Measurements from ENCODE around the gene UNKL. TPM values are rescaled to one million over a fixed set of nuclear protein-coding genes. Genes with fewer than 3 reads are reported as not detected.

Gene UNKL
- total and polyA plus RNA-seq, 2 experiments from 2014 or later = 6.1 to 13.0 TPM

GRCh38 chr16:1320658-1321240 lies 93.8 kb downstream of the UNKL start:
- TF ChIP-seq EZH2 (IDR thresholded peaks at IDR 0.05; ENCODE audit: insufficient read depth, poor library complexity, severe bottlenecking) (no peak), EZH2phosphoT487 (IDR thresholded peaks at IDR 0.05; ENCODE audit: insufficient read depth, low read depth) (no peak)
- in situ Hi-C loops (cut with MboI) = no loop called here
- no peaks in the 10 kb centered on the region for H4K20me1 ChIP-seq (ENCODE audit: insufficient read depth)
- no peaks in the 10 kb centered on the region for H3K4me1 ChIP-seq (ENCODE audit: insufficient read depth)
- H3K9me2 ChIP-seq (ENCODE audit: insufficient read depth) = no peaks in the 10 kb centered on the region
- no peak overlapping the region for H3K4me2 ChIP-seq (ENCODE audit: unreplicated experiment)
- no peak overlapping the region for H3K9ac ChIP-seq
- peaks cover 46% of the 10 kb centered on the region for H3K79me2 ChIP-seq (ENCODE audit: insufficient read depth)
- no peaks in the 10 kb centered on the region for H3K9me3 ChIP-seq (ENCODE audit: low read depth)
- peaks cover 23% of the 10 kb centered on the region for H3K36me3 ChIP-seq (ENCODE audit: low read depth)
- H2AFZ ChIP-seq = no peak overlapping the region
- H3F3A ChIP-seq (ENCODE audit: insufficient read depth) = no peaks in the 10 kb centered on the region
- no peak for DNase-seq
- H3K4me3 ChIP-seq = no peak overlapping the region
- WGBS, 2 experiments (ENCODE audit: low coverage in 1 of 2, low lambda C conversion rate in 2 of 2, missing lambda C conversion rate in 2 of 2) = 81 to 82% methylated on average over 18 to 21 of the region's 22 CpGs
- H3K27ac ChIP-seq = no peak overlapping the region
- no peaks in the 10 kb centered on the region for H3K27me3 ChIP-seq (replicated peaks; ENCODE audit: insufficient read depth)

- in situ Hi-C loops (cut with MboI) = no loop called here
- 90% methylated on average over 12 of the region's 12 CpGs for WGBS, 2 experiments (ENCODE audit: low coverage in 1 of 2, low lambda C conversion rate in 2 of 2, missing lambda C conversion rate in 2 of 2)
- Histone ChIP-seq H3K9ac (no peak overlapping the region), H4K20me1 (ENCODE audit: insufficient read depth) (no peaks in the 10 kb centered on the region), H3K27me3 (replicated peaks; ENCODE audit: insufficient read depth) (no peaks in the 10 kb centered on the region), H3K27ac (no peak overlapping the region), H3K36me3 (ENCODE audit: low read depth) (peaks cover 23% of the 10 kb centered on the region), H3K4me2 (ENCODE audit: unreplicated experiment) (no peak overlapping the region), H3K79me2 (ENCODE audit: insufficient read depth) (peaks cover 53% of the 10 kb centered on the region), H2AFZ (no peak overlapping the region), H3K9me3 (ENCODE audit: low read depth) (no peaks in the 10 kb centered on the region), H3K4me3 (no peak overlapping the region), H3K9me2 (ENCODE audit: insufficient read depth) (no peaks in the 10 kb centered on the region), H3K4me1 (ENCODE audit: insufficient read depth) (no peaks in the 10 kb centered on the region), H3F3A (ENCODE audit: insufficient read depth) (no peaks in the 10 kb centered on the region)
- no peak for DNase-seq
- TF ChIP-seq EZH2phosphoT487 (IDR thresholded peaks at IDR 0.05; ENCODE audit: insufficient read depth, low read depth) (no peak), EZH2 (IDR thresholded peaks at IDR 0.05; ENCODE audit: insufficient read depth, poor library complexity, severe bottlenecking) (no peak)
These were observed 94.4 kb downstream of the UNKL start for GRCh38 chr16:1320097-1320496.

GRCh38 chr16:1319041-1319440 lies 95.5 kb downstream of the UNKL start:
- Histone ChIP-seq H4K20me1 (ENCODE audit: insufficient read depth) (no peaks in the 10 kb centered on the region), H3K9me2 (ENCODE audit: insufficient read depth) (no peaks in the 10 kb centered on the region), H3K27me3 (replicated peaks; ENCODE audit: insufficient read depth) (no peaks in the 10 kb centered on the region), H3K9me3 (ENCODE audit: low read depth) (no peaks in the 10 kb centered on the region), H2AFZ (no peak overlapping the region), H3K9ac (no peak overlapping the region), H3K36me3 (ENCODE audit: low read depth) (peaks cover 23% of the 10 kb centered on the region), H3K79me2 (ENCODE audit: insufficient read depth) (peaks cover 64% of the 10 kb centered on the region), H3K4me3 (no peak overlapping the region), H3K4me1 (ENCODE audit: insufficient read depth) (no peaks in the 10 kb centered on the region), H3K4me2 (ENCODE audit: unreplicated experiment) (no peak overlapping the region), H3F3A (ENCODE audit: insufficient read depth) (no peaks in the 10 kb centered on the region), H3K27ac (no peak overlapping the region)
- in situ Hi-C loops (cut with MboI) = no loop called here
- DNase-seq = no peak
- no peak for TF ChIP-seq EZH2phosphoT487 (IDR thresholded peaks at IDR 0.05; ENCODE audit: insufficient read depth, low read depth)
- no peak for TF ChIP-seq EZH2 (IDR thresholded peaks at IDR 0.05; ENCODE audit: insufficient read depth, poor library complexity, severe bottlenecking)
- 94 to 95% methylated on average over 33 of the region's 33 CpGs for WGBS, 2 experiments (ENCODE audit: low coverage in 1 of 2, low lambda C conversion rate in 2 of 2, missing lambda C conversion rate in 2 of 2)

DNA sequence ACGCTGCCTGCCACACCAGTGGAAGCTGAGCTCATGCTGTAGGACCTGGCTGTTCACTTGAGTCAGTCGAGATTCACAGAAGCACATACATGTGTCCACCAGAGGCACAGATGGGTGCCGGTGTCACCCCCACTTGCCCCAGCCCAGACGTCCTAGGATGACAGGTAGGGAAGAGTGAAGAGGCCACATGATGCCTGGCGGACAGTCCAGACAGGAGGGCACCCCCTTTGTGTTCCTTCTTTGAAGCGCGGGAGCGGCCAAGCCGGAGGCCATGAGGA lies 96.3 kb downstream of the UNKL start:
- in situ Hi-C loops (cut with MboI) = no loop called here
- H3K9me2 ChIP-seq (ENCODE audit: insufficient read depth) = no peaks in the 10 kb centered on the region
- no peak overlapping the region for H3K4me2 ChIP-seq (ENCODE audit: unreplicated experiment)
- no peak overlapping the region for H3K27ac ChIP-seq
- no peak overlapping the region for H2AFZ ChIP-seq
- H3K4me1 ChIP-seq (ENCODE audit: insufficient read depth) = no peaks in the 10 kb centered on the region
- no peaks in the 10 kb centered on the region for H4K20me1 ChIP-seq (ENCODE audit: insufficient read depth)
- no peak for TF ChIP-seq EZH2 (IDR thresholded peaks at IDR 0.05; ENCODE audit: insufficient read depth, poor library complexity, severe bottlenecking)
- WGBS, 2 experiments (ENCODE audit: low coverage in 1 of 2, low lambda C conversion rate in 2 of 2, missing lambda C conversion rate in 2 of 2) = 83 to 85% methylated on average over 9 of the region's 9 CpGs
- H3K9ac ChIP-seq = no peak overlapping the region
- peaks cover 72% of the 10 kb centered on the region for H3K79me2 ChIP-seq (ENCODE audit: insufficient read depth)
- H3K36me3 ChIP-seq (ENCODE audit: low read depth) = peaks cover 23% of the 10 kb centered on the region
- H3K27me3 ChIP-seq (replicated peaks; ENCODE audit: insufficient read depth) = no peaks in the 10 kb centered on the region
- no peaks in the 10 kb centered on the region for H3K9me3 ChIP-seq (ENCODE audit: low read depth)
- DNase-seq = no peak
- H3F3A ChIP-seq (ENCODE audit: insufficient read depth) = no peaks in the 10 kb centered on the region
- H3K4me3 ChIP-seq = no peak overlapping the region

All from GM23248 (cell line).